Activated T-helper 2 cell treated with anti-CD3 and anti-CD28 coated beads, Interferon-gamma antibody, Interleukin-2, Interleukin-4, amounts not matched to agents 10 μg/mL and 5 μg/mL and 100 μg/mL, durations not matched to agents 14 hours and 24 hours and 36 hours (primary cell): ENCODE data around the gene ITGB2. TPM values are rescaled to one million over a fixed set of nuclear protein-coding genes. Genes with fewer than 3 reads are reported as not detected.

Source experiments
- DNase-seq: peaks from one replicate; pipeline ENCODE4 v3.0.0; 2021; ENCODE audit warnings: low spot score
- H3K27ac Mint-ChIP-seq: one replicate; pipeline ENCODE4 v1.8.0; 2021; ENCODE audit warnings: mixed read lengths
- H3K27me3 Mint-ChIP-seq: one replicate; pipeline ENCODE4 v1.8.0; 2021; ENCODE audit warnings: low read depth, mixed read lengths
- H3K36me3 Mint-ChIP-seq: one replicate; pipeline ENCODE4 v1.8.0; 2021; ENCODE audit warnings: low read depth, mixed read lengths
- H3K4me1 Mint-ChIP-seq: one replicate; pipeline ENCODE4 v1.8.0; 2021; ENCODE audit warnings: low read depth, mixed read lengths
- H3K4me3 Mint-ChIP-seq: one replicate; pipeline ENCODE4 v1.8.0; 2021; ENCODE audit warnings: low read depth, mild to moderate bottlenecking, moderate library complexity, mixed read lengths
- H3K9me3 Mint-ChIP-seq: one replicate; pipeline ENCODE4 v1.8.0; 2021; ENCODE audit warnings: mixed read lengths
- intact Hi-C: fragments of 100-400 bp; cut with micrococcal nuclease; formaldehyde crosslinking; loops from one replicate; pipeline ENCODE4 v1.15.1; 2023
- total RNA-seq: library from RNA; stranded (reverse); gene quantifications from 2 replicates; pipeline ENCODE4 v1.2.3, GENCODE V29; 2022

The ITGB2 gene
- total RNA-seq, 1 donor from 2014 or later, result 210 TPM

DNA sequence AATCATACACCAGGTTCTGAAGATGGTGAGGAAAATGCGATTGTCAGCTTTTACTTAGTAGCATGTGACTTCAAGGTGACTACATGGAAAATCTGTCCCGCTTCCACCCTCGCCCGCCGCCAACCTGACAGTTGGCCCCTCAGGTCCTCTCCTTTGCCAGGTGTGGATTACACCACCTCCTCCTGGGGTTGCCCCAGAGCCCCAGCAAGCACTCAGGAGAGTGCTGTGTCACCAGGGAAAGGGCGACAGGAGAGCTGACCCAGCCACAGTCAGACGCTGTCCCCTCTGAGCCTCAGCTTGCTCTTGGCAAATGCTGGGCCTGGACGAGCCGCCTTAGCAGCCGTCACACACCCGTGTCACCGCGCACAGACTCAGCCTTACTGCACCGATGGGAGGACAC lies 65.1 kb downstream of the ITGB2 start:
- Mint-ChIP-seq H3K27ac (no peak overlapping the region), H3K4me1 (peaks cover 32% of the 10 kb centered on the region), H3K36me3 (peaks cover 75% of the 10 kb centered on the region), H3K9me3 (no peaks in the 10 kb centered on the region), H3K4me3 (no peak overlapping the region), H3K27me3 (no peaks in the 10 kb centered on the region)
- no peak for DNase-seq
- intact Hi-C loops, result no loop called here

DNA sequence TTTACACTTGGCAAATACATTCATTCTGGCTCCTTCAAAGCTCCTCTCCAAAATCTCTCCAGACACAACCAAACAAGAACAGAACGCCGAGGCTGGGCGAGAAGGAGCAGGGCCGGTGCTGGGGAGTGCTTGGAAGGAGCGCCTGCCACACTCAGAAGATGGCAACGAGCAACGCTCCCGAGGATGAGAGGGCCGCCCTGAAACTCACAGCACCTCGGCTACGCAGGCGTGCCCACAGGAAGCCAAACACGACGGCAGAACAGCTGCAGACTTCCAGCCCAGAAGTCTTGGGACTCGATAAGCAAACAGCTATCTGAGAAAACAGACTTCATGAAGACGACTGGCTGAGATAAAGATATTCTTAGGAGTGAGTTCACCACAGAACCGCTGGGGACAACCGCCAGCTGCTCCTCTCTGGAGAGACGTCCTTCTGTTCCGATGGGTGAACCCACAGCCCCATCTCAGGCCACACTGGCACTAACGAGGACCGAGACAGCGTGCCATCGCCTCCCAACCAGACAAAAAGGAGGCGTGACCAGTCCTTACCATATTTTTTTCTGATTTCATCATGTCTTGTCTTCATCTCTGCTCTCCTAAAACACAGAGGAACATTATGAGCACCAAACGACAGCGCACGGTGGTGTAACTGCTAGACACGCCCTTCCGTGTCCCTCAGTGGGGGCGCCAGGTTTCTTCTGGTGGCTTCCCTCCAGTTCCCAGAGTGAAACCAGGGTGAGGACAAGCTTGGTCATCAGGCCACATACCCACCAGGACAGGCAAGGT lies 65.8 kb downstream of the ITGB2 start:
- Mint-ChIP-seq H3K36me3 (peaks cover 75% of the 10 kb centered on the region), H3K27me3 (no peaks in the 10 kb centered on the region), H3K4me3 (no peak overlapping the region), H3K9me3 (no peaks in the 10 kb centered on the region), H3K27ac (no peak overlapping the region), H3K4me1 (peaks cover 32% of the 10 kb centered on the region)
- DNase-seq, result no peak
- intact Hi-C loops, result no loop called here

DNA sequence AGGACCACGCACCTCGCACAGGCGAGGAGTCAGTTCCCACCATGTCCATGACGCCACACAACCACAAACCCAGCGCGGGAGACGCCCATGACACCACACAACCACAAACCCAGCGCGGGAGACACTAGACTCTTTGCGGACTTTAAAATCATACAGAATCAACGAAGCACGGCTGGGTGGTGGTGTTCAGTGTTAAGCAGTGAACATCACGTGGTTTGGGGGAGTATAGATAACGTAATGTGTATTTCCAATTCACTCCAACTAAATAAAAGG lies 66.4 kb downstream of the ITGB2 start:
- H3K4me3 Mint-ChIP-seq, result no peak overlapping the region
- DNase-seq, result no peak
- no peaks in the 10 kb centered on the region for H3K9me3 Mint-ChIP-seq
- no peak overlapping the region for H3K27ac Mint-ChIP-seq
- peaks cover 77% of the 10 kb centered on the region for H3K36me3 Mint-ChIP-seq
- H3K27me3 Mint-ChIP-seq, result no peaks in the 10 kb centered on the region
- H3K4me1 Mint-ChIP-seq, result peaks cover 32% of the 10 kb centered on the region
- intact Hi-C loops, result no loop called here

DNA sequence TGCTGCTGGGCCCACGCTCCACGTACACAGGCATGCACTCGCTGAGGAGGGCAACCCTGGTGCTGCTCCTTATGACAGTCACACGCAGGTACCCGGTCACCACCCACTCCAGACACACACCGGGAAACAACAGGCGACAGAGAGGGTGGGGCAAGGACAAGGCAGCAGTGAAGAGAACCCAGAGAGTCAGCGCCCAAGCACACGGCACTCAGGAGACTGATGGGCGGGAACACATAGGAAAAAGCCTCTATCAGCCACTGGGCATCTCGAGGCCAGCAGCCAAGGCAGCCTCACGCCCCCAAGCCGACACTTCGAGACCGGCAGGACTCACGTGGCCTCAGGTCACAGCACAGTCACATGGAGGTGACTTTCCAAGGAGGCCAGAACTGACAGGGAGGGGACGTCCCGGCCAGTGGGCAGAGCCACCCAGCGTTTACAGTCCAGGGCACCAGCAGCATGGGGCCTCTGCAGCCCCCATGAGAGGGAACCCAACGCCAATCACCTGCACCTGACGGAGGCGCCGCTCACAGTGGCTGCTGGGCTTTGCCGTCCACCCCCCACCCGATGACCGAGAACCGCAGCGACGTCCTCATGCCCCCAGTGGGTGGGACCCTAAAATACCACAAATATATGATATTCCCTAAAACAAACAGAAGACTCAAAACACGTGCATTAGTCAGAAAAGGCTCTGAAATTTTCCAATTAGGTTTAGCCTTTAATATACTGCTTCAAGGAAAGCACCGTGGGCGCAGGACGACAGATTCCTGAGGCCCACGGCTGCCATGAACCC lies 66.9 kb downstream of the ITGB2 start:
- intact Hi-C loops, result no loop called here
- Mint-ChIP-seq H3K4me1 (peaks cover 32% of the 10 kb centered on the region), H3K36me3 (peaks cover 76% of the 10 kb centered on the region), H3K9me3 (no peaks in the 10 kb centered on the region), H3K27ac (no peak overlapping the region), H3K4me3 (no peak overlapping the region), H3K27me3 (no peaks in the 10 kb centered on the region)
- no peak for DNase-seq

DNA sequence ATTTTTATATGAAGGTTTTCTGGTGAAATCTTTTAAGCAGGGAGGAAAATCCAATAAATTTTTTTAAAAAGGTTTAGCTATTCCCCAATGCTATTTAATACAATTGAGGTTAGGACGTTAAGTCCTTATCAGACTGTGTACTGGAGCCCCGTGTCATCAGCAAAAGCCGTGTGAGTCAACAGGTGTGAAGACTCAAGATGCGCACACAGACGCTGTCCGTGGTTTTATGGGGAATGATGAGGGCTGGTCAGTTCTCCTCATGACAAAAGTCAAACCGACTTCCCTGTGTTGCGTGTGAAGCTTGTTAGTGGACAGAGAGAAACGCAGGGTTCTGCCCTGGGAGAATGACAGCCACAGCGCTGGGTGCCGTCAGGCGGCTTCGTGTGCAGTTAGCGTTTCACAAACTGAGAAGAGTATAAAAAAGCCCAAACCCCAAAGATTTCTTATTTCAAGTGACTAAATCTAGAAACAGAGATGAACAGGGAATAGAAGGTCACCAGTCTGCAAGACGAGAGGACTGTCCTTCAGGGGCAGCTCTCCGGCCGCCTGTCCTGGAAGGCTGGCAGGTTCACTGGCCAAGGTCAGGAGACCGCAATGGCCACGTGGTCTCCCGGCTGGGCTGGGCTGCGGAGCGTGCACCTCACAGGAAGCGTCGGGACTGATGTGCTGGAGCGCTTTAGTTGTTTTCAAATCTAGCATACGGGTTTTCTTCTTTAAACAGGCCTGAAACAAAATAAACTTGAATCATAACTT lies 69.6 kb downstream of the ITGB2 start:
- no peak for DNase-seq
- no peak overlapping the region for H3K4me3 Mint-ChIP-seq
- H3K27me3 Mint-ChIP-seq, result no peaks in the 10 kb centered on the region
- peak overlapping the region; percentile 72 for H3K27ac Mint-ChIP-seq
- H3K36me3 Mint-ChIP-seq, result peaks cover 67% of the 10 kb centered on the region
- peaks cover 37% of the 10 kb centered on the region for H3K4me1 Mint-ChIP-seq
- no peaks in the 10 kb centered on the region for H3K9me3 Mint-ChIP-seq
- intact Hi-C loops, result no loop called here

DNA sequence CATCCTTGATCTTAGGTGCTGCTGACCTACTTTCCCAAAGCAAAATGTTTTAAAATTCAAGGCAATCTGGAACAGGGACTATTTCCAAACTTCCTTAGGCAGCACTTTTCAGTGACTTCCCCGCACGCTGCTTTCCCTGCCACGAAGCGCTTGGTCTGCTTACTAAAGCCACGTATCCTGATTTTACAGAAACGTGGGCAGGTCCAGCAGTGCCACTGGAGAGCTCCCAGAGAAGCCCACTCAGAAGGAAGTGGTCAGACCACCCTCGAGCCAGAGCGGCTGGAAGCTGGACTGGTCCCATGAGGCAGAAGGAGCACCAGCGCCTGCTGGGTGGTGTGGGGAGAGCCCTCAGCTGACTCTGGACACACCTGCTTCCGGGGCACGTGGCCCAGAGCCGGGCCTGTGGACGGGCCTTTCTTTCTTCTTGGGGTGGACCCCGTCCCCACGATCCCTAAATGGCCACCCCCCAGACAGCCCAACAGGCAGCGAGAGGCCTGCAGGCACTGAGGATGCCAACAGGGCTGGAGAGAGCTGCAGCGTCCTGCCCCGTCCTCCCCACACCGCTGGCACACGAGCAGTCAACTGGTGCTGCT lies 70.4 kb downstream of the ITGB2 start:
- no peak overlapping the region for H3K4me3 Mint-ChIP-seq
- no peak for DNase-seq
- H3K36me3 Mint-ChIP-seq, result peaks cover 60% of the 10 kb centered on the region
- H3K4me1 Mint-ChIP-seq, result peaks cover 39% of the 10 kb centered on the region
- H3K27ac Mint-ChIP-seq, result no peak overlapping the region
- peaks cover under 1% of the 10 kb centered on the region for H3K27me3 Mint-ChIP-seq
- intact Hi-C loops, result no loop called here
- H3K9me3 Mint-ChIP-seq, result no peaks in the 10 kb centered on the region

DNA sequence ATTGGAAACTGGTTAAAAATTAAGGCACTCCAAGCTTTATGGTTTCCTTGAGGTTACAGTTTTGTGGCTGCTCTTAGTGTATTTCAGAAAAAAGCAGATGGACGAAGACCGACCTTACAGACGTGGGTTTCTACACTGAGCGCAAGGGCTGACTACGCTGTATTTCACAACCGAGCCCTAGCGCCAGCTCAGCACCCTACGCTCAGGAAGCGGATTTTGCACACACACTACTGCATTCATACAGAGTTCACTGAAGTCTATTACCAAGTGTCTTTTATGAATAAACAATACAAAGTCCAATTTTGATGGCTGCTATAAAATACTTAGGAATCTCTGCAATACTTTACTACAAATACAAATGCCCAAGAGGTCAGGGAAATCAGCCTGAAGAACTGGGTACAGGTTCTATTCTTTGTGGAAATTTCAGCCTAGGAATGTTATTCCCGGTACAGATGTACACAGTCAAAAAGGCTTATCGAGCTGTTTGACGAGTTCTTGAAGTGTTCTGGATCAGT lies 71.0 kb downstream of the ITGB2 start:
- H3K27ac Mint-ChIP-seq, result no peak overlapping the region
- H3K36me3 Mint-ChIP-seq, result peaks cover 53% of the 10 kb centered on the region
- H3K4me1 Mint-ChIP-seq, result peaks cover 35% of the 10 kb centered on the region

DNA sequence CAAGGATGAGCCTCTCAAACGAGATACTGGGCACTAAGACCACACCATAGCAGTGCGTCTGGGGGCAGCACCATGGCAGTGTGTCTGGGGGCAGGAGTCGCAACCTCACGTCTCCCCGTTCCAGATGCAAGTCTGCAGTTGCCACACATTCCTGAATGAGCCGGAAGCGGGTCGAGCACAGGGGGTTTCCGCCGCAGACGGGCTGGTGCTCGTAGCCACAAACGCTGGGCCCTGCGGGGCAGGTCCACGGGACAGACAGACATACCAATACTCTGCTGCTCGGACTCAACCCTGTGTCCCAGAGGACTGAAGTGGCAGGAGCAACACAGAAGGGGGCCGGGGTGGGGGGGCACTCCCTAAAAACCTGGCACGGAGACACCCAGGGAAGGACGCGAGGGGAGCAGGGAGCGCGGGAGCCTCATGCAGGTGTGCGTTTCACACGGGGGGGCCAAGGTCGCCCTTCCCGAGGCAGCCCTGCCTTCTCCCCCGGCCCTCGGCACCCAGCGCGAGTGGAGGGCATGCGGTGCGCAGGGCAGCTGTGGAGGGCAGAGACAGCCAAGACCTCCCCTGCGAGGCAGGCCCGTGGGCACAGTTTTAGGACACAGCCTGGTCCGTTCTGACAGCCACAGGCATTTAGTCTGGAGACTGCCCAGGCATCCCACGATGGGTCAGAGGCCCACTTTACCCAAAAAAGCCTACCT lies 71.7 kb downstream of the ITGB2 start:
- no peak for DNase-seq
- H3K4me1 Mint-ChIP-seq, result peaks cover 30% of the 10 kb centered on the region

More for the DNA sequence above, 71.0 kb downstream of the ITGB2 start:
- no peaks in the 10 kb centered on the region for H3K9me3 Mint-ChIP-seq
- peaks cover 3% of the 10 kb centered on the region for H3K27me3 Mint-ChIP-seq
- intact Hi-C loops, result no loop called here
- no peak overlapping the region for H3K4me3 Mint-ChIP-seq
- no peak for DNase-seq

DNA sequence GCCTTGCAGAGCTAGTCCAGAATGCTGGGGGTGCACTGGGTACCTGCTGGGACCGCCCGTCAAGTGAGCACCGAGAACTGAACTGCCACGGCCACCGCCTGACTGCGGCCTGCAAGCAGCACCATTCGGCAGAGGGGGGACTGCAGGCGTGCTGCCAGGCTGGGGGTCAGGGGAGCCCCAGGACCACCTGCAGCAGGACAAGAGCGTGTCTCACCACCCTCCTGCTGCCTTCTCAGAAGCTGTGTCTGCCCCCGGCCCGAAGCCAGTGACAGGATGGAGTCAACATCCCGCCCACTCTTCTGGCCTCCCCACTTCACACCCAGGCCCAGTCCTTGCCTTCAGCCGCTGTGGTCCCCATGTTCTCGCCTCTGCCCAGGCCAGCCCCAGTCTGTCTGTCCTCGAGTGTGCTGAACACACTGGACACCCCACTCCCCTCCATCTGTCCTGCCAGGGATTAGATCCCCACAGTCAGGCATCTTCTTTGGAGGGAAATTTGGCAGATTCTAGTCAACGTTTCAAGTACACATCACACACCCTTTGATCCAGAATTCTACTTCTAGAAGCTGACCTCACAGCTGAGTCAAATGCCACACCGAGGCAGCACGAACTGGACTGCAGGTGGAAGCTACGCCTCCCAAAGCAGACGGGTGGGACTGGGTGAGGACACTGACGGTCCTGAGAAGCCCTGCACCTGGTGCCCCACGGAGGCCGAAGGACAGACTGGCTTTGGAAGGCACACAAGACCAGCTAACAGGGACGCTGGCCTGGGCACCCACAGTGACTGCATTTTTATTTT lies 73.2 kb downstream of the ITGB2 start:
- H3K4me1 Mint-ChIP-seq, result peaks cover 25% of the 10 kb centered on the region
- H3K36me3 Mint-ChIP-seq, result peaks cover 34% of the 10 kb centered on the region
- no peak overlapping the region for H3K27ac Mint-ChIP-seq
- intact Hi-C loops, result loop anchor here (2.0 kb wide), 1 partner anchor 21 kb away; no protein-coding TSS in a partner anchor
- DNase-seq, result no peak
- H3K4me3 Mint-ChIP-seq, result no peak overlapping the region
- peaks cover 7% of the 10 kb centered on the region for H3K27me3 Mint-ChIP-seq
- H3K9me3 Mint-ChIP-seq, result no peaks in the 10 kb centered on the region

More for the DNA sequence above, 71.7 kb downstream of the ITGB2 start:
- no peak overlapping the region for H3K27ac Mint-ChIP-seq
- H3K9me3 Mint-ChIP-seq, result no peaks in the 10 kb centered on the region
- peaks cover 5% of the 10 kb centered on the region for H3K27me3 Mint-ChIP-seq
- peaks cover 46% of the 10 kb centered on the region for H3K36me3 Mint-ChIP-seq
- no peak overlapping the region for H3K4me3 Mint-ChIP-seq
- intact Hi-C loops, result no loop called here

DNA sequence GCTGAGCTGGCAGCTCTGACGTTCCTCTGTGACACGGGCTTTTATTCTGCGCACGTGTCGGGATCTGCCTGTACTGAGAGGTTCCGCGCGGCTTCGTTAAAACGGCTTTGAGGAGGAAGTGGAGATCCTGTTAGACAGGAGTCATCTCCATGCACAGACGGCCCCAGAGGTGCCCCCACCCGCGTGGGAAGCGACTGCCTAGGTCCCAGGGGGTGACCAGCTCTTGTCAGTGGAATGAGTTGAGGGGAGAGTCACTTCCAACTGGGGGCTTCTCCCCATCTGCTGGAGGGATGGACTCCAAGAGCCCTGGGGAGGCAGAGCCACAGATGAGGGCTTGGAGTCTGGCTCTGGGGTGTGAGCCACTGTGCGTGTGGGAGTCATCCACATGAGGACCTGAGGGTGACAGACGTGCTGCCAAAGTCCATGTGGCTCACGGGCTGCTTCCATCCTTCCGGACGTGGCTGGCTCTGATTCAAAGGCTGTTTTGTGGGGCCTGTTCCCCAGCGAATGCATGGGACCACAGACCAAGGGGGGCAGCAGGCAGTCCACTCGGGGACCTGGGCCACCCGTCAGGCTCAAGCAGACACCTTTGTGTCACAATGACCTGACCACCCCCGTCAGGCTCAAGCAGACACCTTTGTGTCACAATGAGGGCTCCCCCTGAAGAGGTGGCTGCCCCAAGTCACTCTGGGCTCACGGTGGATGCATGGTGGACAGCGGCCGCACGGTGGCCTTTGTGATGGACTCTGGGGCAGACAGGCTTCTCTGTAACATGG lies 74.0 kb downstream of the ITGB2 start:
- Mint-ChIP-seq H3K36me3 (peaks cover 28% of the 10 kb centered on the region), H3K27ac (peak overlapping the region; percentile 33), H3K27me3 (peaks cover 9% of the 10 kb centered on the region), H3K9me3 (no peaks in the 10 kb centered on the region), H3K4me1 (peaks cover 18% of the 10 kb centered on the region), H3K4me3 (peak overlapping the region; percentile 45)
- intact Hi-C loops, result loop anchor here (2.0 kb wide), 1 partner anchor 22 kb away; no protein-coding TSS in a partner anchor
- DNase-seq, result no peak

DNA sequence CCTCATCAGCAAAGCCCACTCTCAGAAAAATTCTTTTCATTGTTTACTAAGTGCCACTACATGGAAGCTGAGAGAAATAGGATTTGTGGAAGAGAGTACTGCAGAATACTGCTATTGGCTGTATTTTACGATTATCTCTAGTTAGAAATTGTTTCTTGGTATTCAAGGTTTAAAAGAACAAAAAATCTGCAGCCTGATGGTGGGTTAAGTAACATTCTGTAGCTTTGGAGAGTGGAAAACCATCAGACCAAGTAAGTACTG lies 74.5 kb downstream of the ITGB2 start:
- peaks cover 13% of the 10 kb centered on the region for H3K4me1 Mint-ChIP-seq
- H3K4me3 Mint-ChIP-seq, result peak overlapping the region; percentile 45
- no peak for DNase-seq
- no peaks in the 10 kb centered on the region for H3K9me3 Mint-ChIP-seq
- H3K27ac Mint-ChIP-seq, result peak overlapping the region; percentile 33
- intact Hi-C loops, result loop anchor here (2.0 kb wide), 1 partner anchor 23 kb away; no protein-coding TSS in a partner anchor
- H3K36me3 Mint-ChIP-seq, result peaks cover 23% of the 10 kb centered on the region
- H3K27me3 Mint-ChIP-seq, result peaks cover 9% of the 10 kb centered on the region
